ENCODE measurements around the gene PLCB2.

GRCh38 chr15:40253167-40253790, 54.5 kb downstream of the PLCB2 start:
- TF ChIP-seq CTCF (IDR thresholded peaks at IDR 0.05; ENCODE audit: insufficient read depth, low read length): no peak
- no peak for TF ChIP-seq POLR2AphosphoS5 (IDR thresholded peaks at IDR 0.05; ENCODE audit: low read depth)
- TF ChIP-seq GABPA (IDR thresholded peaks at IDR 0.05; ENCODE audit: low read depth): no peak
